H1 (cell line): ENCODE data around the gene MCM5. TPM values are rescaled to one million over a fixed set of nuclear protein-coding genes. Genes with fewer than 3 reads are reported as not detected.

Experiments used
- CTCF ChIA-PET: fragments of 300-600 bp; sonication (Branson Sonifier 250); formaldehyde crosslinking; loops from one replicate; lab custom pipeline; 2021; ENCODE audit not compliant: partially characterized antibody; lab: Charles Lee
- POLR2A ChIA-PET: fragments of 300-600 bp; sonication (Branson Sonifier 250); formaldehyde crosslinking; loops from one replicate; lab custom pipeline; 2021; ENCODE audit warnings: inconsistent platforms; ENCODE audit not compliant: partially characterized antibody; lab: Charles Lee
- DNase-seq, 2 experiments: peaks; one replicate each; pipeline versions ENCODE4 v3.0.0 to v3.0.0-alpha.2; 2010 to 2022; ENCODE audit warnings: low spot score in 2 of 2, low read depth in 1 of 2, mixed read lengths in 1 of 2
- FAIRE-seq: peaks from 2 replicates; lab custom pipeline; 2011; peaks lifted over from hg19 to GRCh38; lab: Jason Lieb, UNC
- H2AFZ ChIP-seq: 2 replicates; pipeline ENCODE4 v1.8.1; 2012; ENCODE audit warnings: low read length, inconsistent platforms
- H2AK5ac ChIP-seq: 2 replicates; pipeline ENCODE4 v1.6.1; 2013; ENCODE audit warnings: low read depth, low read length
- H2BK120ac ChIP-seq: replicated peaks from 2 replicates; pipeline ENCODE3; 2013; ENCODE audit warnings: low read depth, low read length, inconsistent platforms
- H2BK12ac ChIP-seq: 2 replicates; pipeline ENCODE4 v1.6.1; 2013; ENCODE audit warnings: low read depth, low read length
- H2BK15ac ChIP-seq: 2 replicates; pipeline ENCODE4 v1.6.1; 2013; ENCODE audit warnings: low read length
- H2BK20ac ChIP-seq: 2 replicates; pipeline ENCODE4 v1.6.1; 2013; ENCODE audit warnings: low read length
- H2BK5ac ChIP-seq: 2 replicates; pipeline ENCODE4 v1.6.1; 2013; ENCODE audit warnings: low read depth, low read length
- H3K14ac ChIP-seq: 2 replicates; pipeline ENCODE4 v1.6.1; 2013; ENCODE audit warnings: inconsistent platforms; ENCODE audit not compliant: insufficient read length
- H3K18ac ChIP-seq: 2 replicates; pipeline ENCODE4 v1.6.1; 2013; ENCODE audit warnings: low read length; ENCODE audit errors: extremely low read depth
- H3K23ac ChIP-seq: 2 replicates; pipeline ENCODE4 v1.6.1; 2013; ENCODE audit warnings: inconsistent platforms; ENCODE audit not compliant: insufficient read length
- H3K23me2 ChIP-seq: 2 replicates; pipeline ENCODE4 v1.6.1; 2013; ENCODE audit warnings: low read depth, low read length
- H3K27ac ChIP-seq: 2 replicates; pipeline ENCODE4 v1.6.1; 2011; ENCODE audit warnings: low read depth, low read length, inconsistent platforms
- H3K27me3 ChIP-seq, 4 experiments: replicated peaks in 1 of 4; 1 replicate in 1 of 4; 2 replicates in 3 of 4; pipeline versions ENCODE4 v1.6.1 to v1.8.1; 2011 to 2013; ENCODE audit warnings: low read length in 3 of 4, mild to moderate bottlenecking in 3 of 4, inconsistent platforms in 2 of 4, mixed read lengths in 2 of 4, moderate library complexity in 1 of 4; ENCODE audit not compliant: control insufficient read depth in 3 of 4, insufficient read depth in 3 of 4; ENCODE audit errors: extremely low read depth in 1 of 4
- H3K36me3 ChIP-seq, 4 experiments: 2 replicates each; pipeline versions ENCODE4 v1.6.1 to v1.8.1; 2011 to 2013; ENCODE audit warnings: mild to moderate bottlenecking in 4 of 4, low read length in 3 of 4, moderate library complexity in 2 of 4, control low read depth in 1 of 4, inconsistent platforms in 1 of 4; ENCODE audit not compliant: insufficient read depth in 4 of 4, control insufficient read depth in 2 of 4
- H3K4ac ChIP-seq: replicated peaks from 2 replicates; pipeline ENCODE3; 2013; ENCODE audit warnings: low read length, low read depth, mixed read lengths, inconsistent platforms; ENCODE audit not compliant: insufficient read length
- H3K4me1 ChIP-seq, 4 experiments: replicated peaks in 1 of 4; 1 replicate in 1 of 4; 2 replicates in 3 of 4; pipeline versions ENCODE4 v1.6.1 to v1.8.1; 2011 to 2013; ENCODE audit warnings: low read length in 3 of 4, inconsistent platforms in 2 of 4, mixed read lengths in 1 of 4; ENCODE audit not compliant: insufficient read depth in 4 of 4, control insufficient read depth in 3 of 4
- H3K4me2 ChIP-seq, 2 experiments: 2 replicates each; pipeline versions ENCODE4 v1.6.1 to v1.8.1; 2011 to 2013; ENCODE audit warnings: low read depth in 2 of 2, low read length in 2 of 2, control low read depth in 1 of 2, inconsistent platforms in 1 of 2, mild to moderate bottlenecking in 1 of 2; ENCODE audit not compliant: insufficient read depth in 1 of 2
- H3K4me3 ChIP-seq, 4 experiments: fragments of 200-600, 300-600 bp in 1 of 4; sonication (generic), shearing (Covaris generic), sonication (Bioruptor Twin) in 1 of 4; 2 replicates each; pipeline versions ENCODE4 v1.5.1 to v1.8.1; 2011 to 2016; ENCODE audit warnings: low read length in 4 of 4, low read depth in 3 of 4, control low read depth in 2 of 4, inconsistent platforms in 2 of 4, mild to moderate bottlenecking in 2 of 4, mixed read lengths in 1 of 4, moderate library complexity in 1 of 4; ENCODE audit not compliant: insufficient read depth in 2 of 4; ENCODE audit errors: extremely low read depth in 1 of 4
- H3K56ac ChIP-seq: replicated peaks from 2 replicates; pipeline ENCODE3; 2013; ENCODE audit warnings: low read depth, mild to moderate bottlenecking, mixed read lengths, low read length, inconsistent platforms; ENCODE audit not compliant: insufficient read length
- H3K79me1 ChIP-seq: 2 replicates; pipeline ENCODE4 v1.6.1; 2013; ENCODE audit warnings: low read depth, low read length, control low read depth
- H3K79me2 ChIP-seq, 2 experiments: 2 replicates each; pipeline versions ENCODE4 v1.6.1 to v1.8.1; 2012 to 2013; ENCODE audit warnings: low read length in 2 of 2, mild to moderate bottlenecking in 2 of 2, inconsistent platforms in 1 of 2; ENCODE audit not compliant: insufficient read depth in 2 of 2, control insufficient read depth in 1 of 2
- H3K9ac ChIP-seq, 4 experiments: replicated peaks in 1 of 4; 1 replicate in 1 of 4; 2 replicates in 3 of 4; pipeline versions ENCODE4 v1.6.1 to v1.8.1; 2011 to 2013; ENCODE audit warnings: low read depth in 3 of 4, low read length in 3 of 4, control low read depth in 2 of 4, mild to moderate bottlenecking in 2 of 4, moderate library complexity in 2 of 4, inconsistent platforms in 1 of 4; ENCODE audit errors: extremely low read depth in 1 of 4
- H3K9me3 ChIP-seq, 2 experiments: 2 replicates each; pipeline versions ENCODE4 v1.6.1 to v1.8.1; 2012 to 2013; ENCODE audit warnings: mild to moderate bottlenecking in 2 of 2, moderate library complexity in 2 of 2, control low read depth in 1 of 2, inconsistent platforms in 1 of 2, low read depth in 1 of 2, low read length in 1 of 2, mixed read lengths in 1 of 2; ENCODE audit not compliant: insufficient read depth in 2 of 2
- H4K20me1 ChIP-seq, 2 experiments: replicated peaks in 1 of 2; 2 replicates each; pipeline versions ENCODE3 to v1.8.1; 2011 to 2013; ENCODE audit warnings: inconsistent platforms in 2 of 2, low read length in 2 of 2, mild to moderate bottlenecking in 1 of 2; ENCODE audit not compliant: insufficient read depth in 2 of 2, control insufficient read depth in 1 of 2
- H4K5ac ChIP-seq: 2 replicates; pipeline ENCODE4 v1.6.1; 2013; ENCODE audit warnings: low read length, low read depth, mixed read lengths, inconsistent platforms; ENCODE audit not compliant: insufficient read length
- H4K8ac ChIP-seq: 2 replicates; pipeline ENCODE4 v1.8.0; 2013; ENCODE audit warnings: mild to moderate bottlenecking, moderate library complexity, low read length, inconsistent platforms; ENCODE audit not compliant: insufficient read depth; ENCODE audit errors: extremely low read depth
- H4K91ac ChIP-seq: replicated peaks from 2 replicates; pipeline ENCODE3; 2013; ENCODE audit warnings: low read length, mixed read lengths, inconsistent platforms; ENCODE audit not compliant: insufficient read length
- CBX8 ChIP-seq: fragments of 300-800, 300-1000 bp; sonication (generic); IDR thresholded peaks from 2 replicates; pipeline ENCODE4 v1.7.1; 2016; ENCODE audit warnings: low read depth, low read length, borderline replicate concordance
- CEBPB ChIP-seq: IDR thresholded peaks from 2 replicates; pipeline ENCODE4 v1.6.1; 2012; ENCODE audit warnings: low read depth, low read length
- CHD2 ChIP-seq: IDR thresholded peaks from 2 replicates; pipeline ENCODE4 v1.6.1; 2012; ENCODE audit warnings: low read length, improper control_type of control experiment
- CREB1 ChIP-seq: IDR thresholded peaks from 2 replicates; pipeline ENCODE4 v1.6.1; 2012; ENCODE audit warnings: inconsistent platforms
- CTBP2 ChIP-seq: IDR thresholded peaks from 2 replicates; pipeline ENCODE4 v1.7.0; 2011; ENCODE audit warnings: borderline replicate concordance, mild to moderate bottlenecking, moderate library complexity, mixed read lengths, low read length; ENCODE audit not compliant: insufficient read depth, insufficient read length
- MAFK ChIP-seq: IDR thresholded peaks from 2 replicates; pipeline ENCODE4 v1.6.1; 2012; ENCODE audit warnings: low read depth, mild to moderate bottlenecking, improper control_type of control experiment, low read length
- POLR2A ChIP-seq, 2 experiments: IDR thresholded peaks; 1 replicate in 1 of 2; 2 replicates in 1 of 2; pipeline ENCODE4 v1.6.1; 2011; ENCODE audit warnings: low read depth in 2 of 2, low read length in 2 of 2, mild to moderate bottlenecking in 2 of 2; ENCODE audit errors: control extremely low read depth in 1 of 2
- RBBP5 ChIP-seq: IDR thresholded peaks from 2 replicates; pipeline ENCODE4 v1.7.1; 2012; ENCODE audit warnings: low read depth, mild to moderate bottlenecking, inconsistent platforms, low read length, moderate library complexity, borderline replicate concordance
- ZNF274 ChIP-seq: IDR thresholded peaks from 2 replicates; pipeline ENCODE4 v1.7.0; 2012; ENCODE audit warnings: low read length, borderline replicate concordance; ENCODE audit errors: extremely low read depth
- WGBS, 2 experiments: shearing (Covaris generic) in 1 of 2; methylation state at CpG; one replicate each; pipeline versions ENCODE4 v1.1.6 to v1.1.7; 2013 to 2015; ENCODE audit warnings: low lambda C conversion rate in 2 of 2, mixed read lengths in 2 of 2, inconsistent platforms in 1 of 2, low coverage in 1 of 2, missing lambda C conversion rate in 1 of 2; ENCODE audit not compliant: insufficient replicate concordance in 2 of 2, insufficient coverage in 1 of 2, insufficient read length in 1 of 2; ENCODE audit errors: extremely low coverage in 1 of 2, missing lambda C conversion rate in 1 of 2; 5-methylcytosine and 5-hydroxymethylcytosine counted together
- polyA plus RNA-seq, 7 experiments: library from polyadenylated mRNA; depleted of rRNA in 3 of 7; stranded (reverse) in 5 of 7; unstranded in 2 of 7; fragments of >200 nt in 5 of 7; fragments of 200-250 nt in 2 of 7; gene quantifications; 1 replicate in 5 of 7; 2 replicates in 1 of 7; 4 replicates in 1 of 7; pipeline versions ENCODE4 v1.2.1 to v1.2.3, GENCODE V29; 2011 to 2013; ENCODE audit warnings: missing spikeins in 2 of 7, mixed read lengths in 2 of 7
- total RNA-seq: library from RNA; stranded (reverse); fragmentation: NEBNext Ultra II Directional; extraction: Animal tissue kit (Norgen Biotek cat#: 25700); gene quantifications from 2 replicates; pipeline ENCODE4 v1.2.1, GENCODE V29; 2021

The MCM5 gene
- total and polyA plus RNA-seq, 2 of the 8 experiments (the other 6 are each of a cell fraction or from before 2014, with no cell fraction given), result 210 to 305 TPM

DNA sequence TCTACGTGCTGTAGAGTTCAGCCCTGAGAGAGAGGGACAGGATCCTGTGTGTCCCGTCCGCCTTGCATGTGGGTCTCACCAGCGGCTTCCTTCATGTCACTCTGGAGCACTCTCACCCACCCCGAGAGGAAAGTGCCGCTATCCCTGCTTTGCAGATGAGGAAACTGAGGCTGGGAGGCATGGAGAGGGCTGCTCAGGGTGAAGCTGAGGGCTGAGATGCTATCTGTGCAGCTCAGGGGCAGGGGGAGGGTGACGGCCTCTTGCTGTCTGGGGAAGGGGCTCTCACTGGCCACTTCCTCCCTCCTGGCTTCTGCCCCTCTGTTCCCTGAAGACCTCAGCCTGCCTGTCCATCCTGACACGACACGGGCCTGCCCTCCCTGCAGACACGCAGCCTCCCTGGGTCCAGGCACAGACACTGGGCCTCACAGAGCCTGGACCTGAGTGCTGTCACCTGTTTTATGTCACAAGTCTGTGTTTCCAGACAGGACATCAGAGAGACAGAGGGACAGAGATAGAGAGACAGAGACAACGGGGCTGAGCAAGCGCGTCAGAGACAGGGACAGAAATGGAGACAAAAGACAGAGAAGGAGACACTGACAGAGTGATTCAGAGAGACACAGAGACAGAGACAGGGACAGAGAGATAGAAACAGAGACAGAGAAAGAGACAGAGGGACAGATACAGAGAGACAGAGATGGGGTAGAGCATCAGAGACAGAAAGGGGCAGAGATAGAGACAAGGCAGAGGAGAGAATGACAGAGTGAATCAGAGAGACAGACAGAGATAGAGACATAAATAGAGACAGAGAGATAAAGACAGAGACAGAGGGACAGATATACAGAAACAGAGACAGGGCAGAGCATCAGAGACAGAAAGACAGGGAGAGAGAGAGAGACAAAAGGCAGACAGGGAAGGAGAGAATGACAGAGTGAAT is 53.1 kb downstream of the MCM5 start:
- Histone ChIP-seq H3K23me2 (no peaks in the 10 kb centered on the region), H3K4ac (no peak overlapping the region), H3K23ac (no peak overlapping the region), H3K4me3 (no peak overlapping the region), H3K79me2 (no peaks in the 10 kb centered on the region), H3K14ac (no peak overlapping the region), H3K18ac (no peak overlapping the region), H2BK5ac (no peak overlapping the region), H2BK12ac (peak overlapping the region; percentile 50; the same call in 1 of the 2 replicates), H3K4me2 (no peak overlapping the region), H3K79me1 (no peaks in the 10 kb centered on the region; the same call in 1 of the 2 replicates), H2BK20ac (no peak overlapping the region), H3K27me3 (no peaks in the 10 kb centered on the region), H3K27ac (no peak overlapping the region), H4K91ac (no peak overlapping the region), H3K9me3 (no peaks in the 10 kb centered on the region)
- CTCF ChIA-PET, result interaction anchor here (1.0 to 1.7 kb wide), 2 partner anchors 86 to 92 kb away, joined by 4 to 7 read pairs; no protein-coding TSS in a partner anchor
- 88% methylated on average over 13 of the region's 13 CpGs; no CpG with 5 or more reads in 1 of the 2 experiments for WGBS, 2 experiments
- POLR2A ChIA-PET, result interaction anchor here (1.9 kb wide), 1 partner anchor 12 kb away, joined by 5 read pairs; no protein-coding TSS in a partner anchor
- no peak for TF ChIP-seq MAFK
- no peak for TF ChIP-seq POLR2A (IDR thresholded peaks at IDR 0.05; ENCODE audit: control extremely low read depth in 1 of 2, low read depth in 2 of 2, low read length in 2 of 2)
- no peak for TF ChIP-seq CTBP2
- TF ChIP-seq RBBP5, result no peak
- no peak for TF ChIP-seq CEBPB
- TF ChIP-seq ZNF274, result no peak
- TF ChIP-seq CHD2, result no peak
- TF ChIP-seq CREB1, result no peak
- TF ChIP-seq CBX8, result no peak
- TF ChIP-seq, all 59 proteins: peak for 0
- Histone ChIP-seq H2AK5ac (no peak overlapping the region), H2BK120ac (no peak overlapping the region), H3K56ac (no peak overlapping the region), H3K36me3 (0 out of 8 replicates have a peak, but pooled peaks cover 0 to 3% (median 0%) of the 10 kb centered on the region in 4 experiments), H2BK15ac (no peak overlapping the region), H3K9ac (no peak overlapping the region), H4K5ac (no peak overlapping the region), H2AFZ (no peak overlapping the region), H4K20me1 (peaks cover 0 to 3% of the 10 kb centered on the region in 2 experiments), H4K8ac (no peak overlapping the region; the same call in 1 of the 2 replicates), H3K4me1 (peaks cover under 1 to 6% (median 2%) of the 10 kb centered on the region in 4 experiments; a peak in 6 of 7 replicates)
- FAIRE-seq (no peak), DNase-seq (no peak)
